OCI-LY7 (cell line): Measurements from ENCODE around the gene ADPRS. TPM values are rescaled to one million over a fixed set of nuclear protein-coding genes. Genes with fewer than 3 reads are reported as not detected.

ENCODE experiments used
- BruUV-seq: library from RNA; stranded (reverse); fragments of 400-500 nt; replicated peaks from 2 replicates; lab custom pipeline; 2021; lab: Mats Ljungman, UMichigan
- CTCF ChIA-PET: fragments of 300-600 bp; sonication (Branson Sonifier 250); formaldehyde crosslinking; loops from one replicate; lab custom pipeline; 2022; ENCODE audit warnings: antibody characterized with exemption; ENCODE audit not compliant: unreplicated experiment; lab: Charles Lee
- POLR2A ChIA-PET: fragments of 300-600 bp; sonication (Branson Sonifier 250); formaldehyde crosslinking; loops from one replicate; lab custom pipeline; 2022; ENCODE audit warnings: antibody characterized with exemption; lab: Charles Lee
- DNase-seq: peaks from one replicate; pipeline ENCODE4 v3.0.0-alpha.2; 2015; ENCODE audit warnings: low spot score
- H2AFZ ChIP-seq: fragments of 200-600 bp; sonication (generic), shearing (Covaris generic); 2 replicates; pipeline ENCODE4 v1.6.1; 2014; ENCODE audit warnings: mild to moderate bottlenecking, antibody characterized with exemption, low read length, moderate library complexity
- H3K27ac ChIP-seq: fragments of 200-600 bp; sonication (generic); 2 replicates; pipeline ENCODE4 v1.5.1; 2014; ENCODE audit warnings: mixed run types, low read depth, mild to moderate bottlenecking, moderate library complexity, low read length, inconsistent platforms; ENCODE audit not compliant: poor library complexity, severe bottlenecking
- H3K36me3 ChIP-seq: fragments of 200-600 bp; sonication (generic); 2 replicates; pipeline ENCODE4 v1.6.1; 2014; ENCODE audit warnings: mild to moderate bottlenecking, antibody characterized with exemption, low read length, moderate library complexity, mixed read lengths; ENCODE audit not compliant: insufficient read depth
- H3K4me1 ChIP-seq: fragments of 200-600 bp; sonication (generic); 2 replicates; pipeline ENCODE4 v1.5.1; 2014; ENCODE audit warnings: mild to moderate bottlenecking, low read length; ENCODE audit not compliant: insufficient read depth, poor library complexity, severe bottlenecking
- H3K4me2 ChIP-seq: fragments of 200-600 bp; sonication (generic); 2 replicates; pipeline ENCODE4 v1.6.1; 2014; ENCODE audit warnings: mild to moderate bottlenecking, low read length
- H3K4me3 ChIP-seq: fragments of 200-600 bp; sonication (generic); 2 replicates; pipeline ENCODE4 v1.5.1; 2014; ENCODE audit warnings: mild to moderate bottlenecking, low read depth, low read length; ENCODE audit not compliant: poor library complexity, severe bottlenecking
- H3K79me2 ChIP-seq: fragments of 200-600 bp; sonication (generic); 2 replicates; pipeline ENCODE4 v1.6.1; 2016; ENCODE audit warnings: low read depth, mild to moderate bottlenecking, low read length, moderate library complexity, mixed read lengths; ENCODE audit not compliant: insufficient read depth
- H3K9me2 ChIP-seq: fragments of 200-600 bp; sonication (generic); 2 replicates; pipeline ENCODE4 v1.6.1; 2016; ENCODE audit warnings: mild to moderate bottlenecking, low read length, mixed read lengths; ENCODE audit not compliant: insufficient read depth
- H3K9me3 ChIP-seq: fragments of 200-600 bp; sonication (generic); 2 replicates; pipeline ENCODE4 v1.6.1; 2014; ENCODE audit warnings: mild to moderate bottlenecking, mixed run types, low read length, mixed read lengths
- H4K20me1 ChIP-seq: fragments of 200-600 bp; sonication (generic); 2 replicates; pipeline ENCODE4 v1.6.1; 2014; ENCODE audit warnings: mild to moderate bottlenecking, antibody characterized with exemption, low read length, moderate library complexity, mixed read lengths; ENCODE audit not compliant: insufficient read depth
- CTCF ChIP-seq: fragments of 200-600 bp; sonication (generic); conservative IDR thresholded peaks from 2 replicates; pipeline ENCODE4 v1.5.1; 2014; ENCODE audit warnings: mild to moderate bottlenecking, antibody characterized with exemption, low read length, moderate library complexity, mixed read lengths
- EZH2phosphoT487 ChIP-seq: fragments of 200-600 bp; sonication (generic); IDR thresholded peaks from 2 replicates; pipeline ENCODE4 v1.6.1; 2018; ENCODE audit warnings: low read depth, borderline replicate concordance, mild to moderate bottlenecking, mixed run types, antibody characterized with exemption, low read length, moderate library complexity, mixed read lengths
- intact Hi-C: fragments of 100-400 bp; cut with micrococcal nuclease; formaldehyde crosslinking; loops from one replicate; pipeline ENCODE4 v1.10.0; 2022; ENCODE audit not compliant: unreplicated experiment
- total RNA-seq, 2 experiments: library from RNA; depleted of rRNA in 1 of 2; stranded (reverse); fragments of >200 nt in 1 of 2; shearing (Covaris generic) in 1 of 2; gene quantifications; 2 replicates each; pipeline ENCODE4 v1.2.3, GENCODE V29; 2014 to 2022

The ADPRS gene
- total RNA-seq, 2 experiments from 2014 or later, result 29.3 to 42.3 TPM

- no peaks in the 10 kb centered on the region for H3K36me3 ChIP-seq
- no peaks in the 10 kb centered on the region for H4K20me1 ChIP-seq
- intact Hi-C loops, result no loop called here
- CTCF ChIA-PET, result no interaction called here
- H2AFZ ChIP-seq, result no peak overlapping the region
- H3K4me1 ChIP-seq, result no peaks in the 10 kb centered on the region
- no peak overlapping the region for H3K4me2 ChIP-seq
- H3K79me2 ChIP-seq, result no peaks in the 10 kb centered on the region
- DNase-seq, result no peak
- no peak overlapping the region for H3K27ac ChIP-seq
- no peaks in the 10 kb centered on the region for H3K9me2 ChIP-seq
- no TSS peak for BruUV-seq
- no peak overlapping the region for H3K4me3 ChIP-seq
- no peak for TF ChIP-seq CTCF
- POLR2A ChIA-PET, result interaction anchor here (0.7 kb wide), 1 partner anchor 188 kb away, joined by 3 read pairs; no protein-coding TSS in a partner anchor
- H3K9me3 ChIP-seq, result no peaks in the 10 kb centered on the region
Observed at GRCh38 chr1:36062315-36062714, 26.4 kb upstream of the ADPRS start.

- Histone ChIP-seq H3K27ac (no peak overlapping the region), H3K9me3 (no peaks in the 10 kb centered on the region), H3K4me1 (no peaks in the 10 kb centered on the region), H3K4me3 (no peak overlapping the region), H4K20me1 (no peaks in the 10 kb centered on the region), H3K36me3 (no peaks in the 10 kb centered on the region), H3K9me2 (no peaks in the 10 kb centered on the region), H3K4me2 (no peak overlapping the region), H2AFZ (no peak overlapping the region), H3K79me2 (no peaks in the 10 kb centered on the region)
- POLR2A ChIA-PET, result no interaction called here
- intact Hi-C loops, result no loop called here
- DNase-seq, result no peak
- TF ChIP-seq CTCF (no peak), EZH2phosphoT487 (no peak)
- CTCF ChIA-PET, result no interaction called here
- no TSS peak for BruUV-seq
Observed at GRCh38 chr1:36067871-36068270, 20.8 kb upstream of the ADPRS start.

- no peak overlapping the region for H2AFZ ChIP-seq
- DNase-seq, result no peak
- TF ChIP-seq EZH2phosphoT487 (no peak), CTCF (no peak)
- H3K9me2 ChIP-seq, result no peaks in the 10 kb centered on the region
- no peaks in the 10 kb centered on the region for H3K9me3 ChIP-seq
- H3K4me3 ChIP-seq, result no peak overlapping the region
- H3K79me2 ChIP-seq, result no peaks in the 10 kb centered on the region
- H3K4me2 ChIP-seq, result no peak overlapping the region
- H3K27ac ChIP-seq, result no peak overlapping the region
- no peaks in the 10 kb centered on the region for H3K36me3 ChIP-seq
- ChIA-PET CTCF (no interaction called here), POLR2A (interaction anchor here (0.6 kb wide), 1 partner anchor 90 kb away, joined by 3 read pairs; no protein-coding TSS in a partner anchor)
- BruUV-seq, result no TSS peak
- intact Hi-C loops, result no loop called here
- H4K20me1 ChIP-seq, result no peaks in the 10 kb centered on the region
- H3K4me1 ChIP-seq, result no peaks in the 10 kb centered on the region
Observed at GRCh38 chr1:36068866-36069265, 19.8 kb upstream of the ADPRS start.
